T-helper 17 cell (primary cell): ENCODE data around the gene RBM26. TPM values are rescaled to one million over a fixed set of nuclear protein-coding genes. Genes with fewer than 3 reads are reported as not detected.
"Not testable (repeated sequence)": the region's sequence is repeated elsewhere in the genome, so short reads cannot be mapped to it uniquely, and the experiment has no call there.

Source experiments
- ATAC-seq: fragments of 150-1000 bp; cut with Tn5 transposase; 2 replicates; pipeline ENCODE4 v1.10.0; 2021; ENCODE audit warnings: mild to moderate bottlenecking, moderate library complexity
- DNase-seq, 3 donors: peaks; one replicate each; pipeline versions ENCODE4 v3.0.0 to v3.0.0-alpha.2; 2020 to 2021
- H3K9me3 ChIP-seq: one replicate; pipeline ENCODE4 v1.7.0; 2013; ENCODE audit warnings: low read length, mild to moderate bottlenecking; ENCODE audit not compliant: control insufficient read depth, poor library complexity, severe bottlenecking
- H3K27ac Mint-ChIP-seq: one replicate; pipeline ENCODE4 v1.8.0; 2022; ENCODE audit warnings: mild to moderate bottlenecking, moderate library complexity, mixed read lengths
- H3K27me3 Mint-ChIP-seq: one replicate; pipeline ENCODE4 v1.8.0; 2022; ENCODE audit warnings: mixed read lengths
- H3K36me3 Mint-ChIP-seq: one replicate; pipeline ENCODE4 v1.8.0; 2022; ENCODE audit warnings: low read depth, mixed read lengths
- H3K4me1 Mint-ChIP-seq: one replicate; pipeline ENCODE4 v1.8.0; 2022; ENCODE audit warnings: mild to moderate bottlenecking, mixed read lengths
- H3K4me3 Mint-ChIP-seq: one replicate; pipeline ENCODE4 v1.8.0; 2022; ENCODE audit warnings: mild to moderate bottlenecking, moderate library complexity, mixed read lengths
- total RNA-seq, 4 donors: library from RNA in 2 of 4; stranded (reverse) in 2 of 4; gene quantifications; one replicate each; pipeline ENCODE4 v1.2.3 and lab custom pipeline; 2022 to 2026

RBM26 gene
- total RNA-seq, 2 donors from 2014 or later: 61.8 to 64.6 TPM

DNA sequence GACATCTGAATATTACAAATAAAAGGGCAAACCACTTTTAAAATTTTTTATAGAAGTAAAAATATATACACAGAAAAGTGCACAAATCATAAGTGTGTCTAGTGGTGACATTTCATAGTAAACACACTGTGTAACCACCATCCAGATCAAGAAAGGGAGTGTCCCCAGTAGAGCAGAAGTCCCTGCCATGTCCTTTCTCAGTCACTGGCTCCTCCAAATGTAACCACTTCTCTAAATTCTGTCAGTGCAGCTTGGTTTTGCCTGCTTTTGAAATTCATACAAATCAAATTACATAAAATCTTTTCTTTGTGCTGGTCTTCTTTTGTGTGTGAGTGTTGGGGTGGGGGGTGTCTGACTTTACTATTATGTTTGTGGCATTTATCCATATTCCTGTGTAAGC is 116.5 kb downstream of the RBM26 start:
- Mint-ChIP-seq H3K36me3 (peaks cover 2% of the 10 kb centered on the region), H3K4me3 (no peak overlapping the region), H3K27ac (no peak overlapping the region), H3K27me3 (peaks cover 13% of the 10 kb centered on the region), H3K4me1 (no peaks in the 10 kb centered on the region)
- H3K9me3 ChIP-seq: no peaks in the 10 kb centered on the region
- no peak for DNase-seq
- no peak for ATAC-seq

- DNase-seq (no peak), ATAC-seq (no peak)
- Mint-ChIP-seq H3K36me3 (peaks cover 2% of the 10 kb centered on the region), H3K27me3 (peaks cover 14% of the 10 kb centered on the region), H3K27ac (no peak overlapping the region), H3K4me1 (no peaks in the 10 kb centered on the region), H3K4me3 (no peak overlapping the region)
- H3K9me3 ChIP-seq: no peaks in the 10 kb centered on the region
These were observed 117.9 kb downstream of the RBM26 start for GRCh38 chr13:79287939-79288795.

- H3K4me1 Mint-ChIP-seq: no peaks in the 10 kb centered on the region
- H3K4me3 Mint-ChIP-seq: no peak overlapping the region
- peaks cover 14% of the 10 kb centered on the region for H3K27me3 Mint-ChIP-seq
- H3K36me3 Mint-ChIP-seq: peaks cover 2% of the 10 kb centered on the region
- H3K27ac Mint-ChIP-seq: no peak overlapping the region
- ATAC-seq (no peak), DNase-seq (no peak)
- no peaks in the 10 kb centered on the region for H3K9me3 ChIP-seq
These were observed 120.9 kb downstream of the RBM26 start for GRCh38 chr13:79285159-79285558.

DNA sequence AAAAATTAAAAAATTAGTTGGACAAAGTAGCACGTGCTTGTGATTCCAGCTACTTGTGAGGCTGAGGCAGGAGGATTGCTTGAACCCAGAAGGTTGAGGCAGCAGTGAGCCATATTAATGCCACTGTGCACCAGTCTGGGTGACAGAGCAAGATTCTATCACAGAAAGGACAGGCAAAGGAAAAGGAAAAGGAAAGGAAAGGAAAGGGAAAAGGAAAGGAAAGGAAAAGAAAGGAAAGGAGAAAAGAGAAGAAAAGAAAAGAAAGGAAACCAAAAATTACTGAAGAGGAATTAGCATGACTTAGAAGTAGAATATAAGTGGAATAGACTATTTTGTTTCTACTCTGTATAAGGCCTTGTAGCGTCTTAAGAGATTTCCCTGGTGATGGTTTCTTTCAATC is 122.3 kb downstream of the RBM26 start:
- Mint-ChIP-seq H3K4me1 (no peaks in the 10 kb centered on the region), H3K4me3 (no peak overlapping the region), H3K27me3 (peaks cover 14% of the 10 kb centered on the region), H3K36me3 (peaks cover 2% of the 10 kb centered on the region), H3K27ac (no peak overlapping the region)
- ATAC-seq: no peak
- DNase-seq: no peak
- H3K9me3 ChIP-seq: no peaks in the 10 kb centered on the region

- Mint-ChIP-seq H3K27ac (no peak overlapping the region), H3K36me3 (peaks cover 2% of the 10 kb centered on the region), H3K4me3 (no peak overlapping the region), H3K27me3 (peaks cover 14% of the 10 kb centered on the region), H3K4me1 (no peaks in the 10 kb centered on the region)
- no peak for DNase-seq
- H3K9me3 ChIP-seq: no peaks in the 10 kb centered on the region
- no peak for ATAC-seq
These were observed 123.1 kb downstream of the RBM26 start for GRCh38 chr13:79282976-79283375.

GRCh38 chr13:79282508-79282907 is 123.5 kb downstream of the RBM26 start:
- H3K36me3 Mint-ChIP-seq: peaks cover 2% of the 10 kb centered on the region
- ATAC-seq (no peak), DNase-seq (no peak)
- H3K4me1 Mint-ChIP-seq: no peaks in the 10 kb centered on the region
- H3K27ac Mint-ChIP-seq: no peak overlapping the region
- H3K27me3 Mint-ChIP-seq: peaks cover 16% of the 10 kb centered on the region
- H3K9me3 ChIP-seq: no peaks in the 10 kb centered on the region
- no peak overlapping the region for H3K4me3 Mint-ChIP-seq

GRCh38 chr13:79281339-79281747 is 124.7 kb downstream of the RBM26 start:
- H3K9me3 ChIP-seq: no peaks in the 10 kb centered on the region
- ATAC-seq (no peak), DNase-seq (no peak)
- Mint-ChIP-seq H3K36me3 (peaks cover 2% of the 10 kb centered on the region), H3K4me1 (no peaks in the 10 kb centered on the region), H3K27ac (no peak overlapping the region), H3K27me3 (peaks cover 22% of the 10 kb centered on the region), H3K4me3 (no peak overlapping the region)

- H3K4me1 Mint-ChIP-seq, ATAC-seq, H3K27ac Mint-ChIP-seq, H3K9me3 ChIP-seq, H3K4me3 Mint-ChIP-seq, H3K36me3 Mint-ChIP-seq, DNase-seq: not testable (repeated sequence)
- peaks cover 31% of the 10 kb centered on the region for H3K27me3 Mint-ChIP-seq
These were observed 126.3 kb downstream of the RBM26 start for GRCh38 chr13:79279735-79280134.

DNA sequence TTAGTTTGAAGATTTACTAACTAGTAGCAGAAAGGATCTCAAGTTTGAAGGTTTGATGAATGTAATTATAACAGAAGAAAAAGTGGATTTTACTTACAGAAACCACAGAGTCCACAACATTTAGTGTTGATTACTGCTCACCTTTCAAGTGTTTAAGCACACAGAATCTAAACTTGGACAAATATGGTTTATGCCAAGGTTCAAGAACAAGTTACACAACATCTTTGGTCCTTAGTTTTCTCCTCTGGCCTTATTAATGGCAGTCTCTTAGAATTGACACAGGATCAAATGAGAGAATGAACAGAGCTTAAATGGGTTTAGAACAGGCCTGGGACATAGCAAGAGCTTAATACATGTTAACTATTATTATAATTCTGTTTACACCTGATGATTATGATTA is 133.0 kb downstream of the RBM26 start:
- H3K4me1 Mint-ChIP-seq: no peaks in the 10 kb centered on the region
- no peak for ATAC-seq
- no peak overlapping the region for H3K27ac Mint-ChIP-seq
- no peaks in the 10 kb centered on the region for H3K9me3 ChIP-seq
- H3K36me3 Mint-ChIP-seq: peaks cover 5% of the 10 kb centered on the region
- DNase-seq: no peak
- H3K27me3 Mint-ChIP-seq: peaks cover 35% of the 10 kb centered on the region
- H3K4me3 Mint-ChIP-seq: no peak overlapping the region

DNA sequence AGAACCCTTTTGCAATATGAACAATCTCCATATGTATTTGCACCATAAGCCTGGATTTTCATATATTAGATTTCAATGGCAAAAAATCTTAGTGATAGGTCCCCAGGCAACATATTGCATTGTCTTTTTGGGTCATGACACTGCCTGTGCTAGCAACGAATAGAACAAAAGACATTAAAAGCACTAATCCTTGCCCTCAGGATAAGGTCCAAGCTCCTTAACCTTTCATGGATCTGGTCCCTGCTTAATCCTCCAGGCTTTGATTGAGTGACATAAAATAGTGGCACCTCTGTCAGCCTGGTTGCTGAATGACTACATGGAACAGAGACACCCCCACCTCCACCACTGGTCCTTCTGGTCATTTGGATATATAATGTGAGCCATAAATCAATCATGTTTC is 134.4 kb downstream of the RBM26 start:
- H3K9me3 ChIP-seq: no peaks in the 10 kb centered on the region
- Mint-ChIP-seq H3K27me3 (peaks cover 29% of the 10 kb centered on the region), H3K4me3 (no peak overlapping the region), H3K36me3 (peaks cover 5% of the 10 kb centered on the region), H3K27ac (no peak overlapping the region), H3K4me1 (no peaks in the 10 kb centered on the region)
- DNase-seq (no peak), ATAC-seq (no peak)

DNA sequence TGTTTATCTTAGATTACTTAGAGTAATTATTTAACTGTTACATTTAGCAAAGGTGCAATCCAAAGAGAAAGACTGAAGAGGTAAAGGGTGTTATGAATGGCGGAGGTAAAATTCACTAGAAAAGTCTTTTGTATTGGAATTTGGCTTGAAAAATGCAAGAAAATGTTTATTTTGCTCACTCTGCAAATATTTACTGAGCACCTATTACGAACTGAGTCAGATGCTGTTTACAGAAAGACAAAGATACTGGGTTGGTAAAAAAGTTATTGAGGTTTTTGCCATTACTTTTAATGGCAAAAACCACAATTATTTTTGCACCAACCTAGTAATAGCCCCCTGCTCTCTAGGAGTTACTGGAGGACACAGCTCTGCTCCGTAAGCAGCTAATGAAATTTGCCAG is 135.2 kb downstream of the RBM26 start:
- DNase-seq (no peak), ATAC-seq (no peak)
- H3K27me3 Mint-ChIP-seq: peaks cover 22% of the 10 kb centered on the region
- no peaks in the 10 kb centered on the region for H3K4me1 Mint-ChIP-seq
- peaks cover 5% of the 10 kb centered on the region for H3K36me3 Mint-ChIP-seq
- no peak overlapping the region for H3K4me3 Mint-ChIP-seq
- no peak overlapping the region for H3K27ac Mint-ChIP-seq
- H3K9me3 ChIP-seq: no peaks in the 10 kb centered on the region

Other genes with a start within 250 kb of the RBM26 start
- gene NDFIP2, start 74.9 kb upstream of the RBM26 start, total RNA-seq: 1 to 10 TPM in 1 of 2 donors, under 1 TPM in 1; 0.60 to 3.9 TPM